Measurements from ENCODE around the gene MAPK8IP1. TPM values are rescaled to one million over a fixed set of nuclear protein-coding genes. Genes with fewer than 3 reads are reported as not detected.
"Not testable (repeated sequence)": the region's sequence is repeated elsewhere in the genome, so short reads cannot be mapped to it uniquely, and the experiment has no call there.

Gene MAPK8IP1
- total RNA-seq, 1 experiment from 2014 or later, result not detected

GRCh38 chr11:45899448-45900174, 14.2 kb downstream of the MAPK8IP1 start:
- no peaks in the 10 kb centered on the region for H4K20me1 ChIP-seq (ENCODE audit: insufficient read depth, low read depth, low read length)
- H3K4me2 ChIP-seq (ENCODE audit: low read depth, low read length, poor library complexity, severe bottlenecking), result no peak overlapping the region
- no peak overlapping the region for H3K4me3 ChIP-seq (ENCODE audit: low read length)
- no peaks in the 10 kb centered on the region for H3K36me3 ChIP-seq (ENCODE audit: insufficient read depth, low read length)
- H2AFZ ChIP-seq (ENCODE audit: low read length), result no peak overlapping the region
- H3K79me2 ChIP-seq (ENCODE audit: low read length), result no peaks in the 10 kb centered on the region
- no peaks in the 10 kb centered on the region for H3K27me3 ChIP-seq (ENCODE audit: low read length)
- no peak for DNase-seq
- H3K9me3 ChIP-seq (ENCODE audit: low read length), result no peaks in the 10 kb centered on the region
- no peaks in the 10 kb centered on the region for H3K9me2 ChIP-seq (replicated peaks; ENCODE audit: insufficient read depth, low read length)
- H3K27ac ChIP-seq (ENCODE audit: low read length), result no peak overlapping the region
- no peak overlapping the region for H3K9ac ChIP-seq (ENCODE audit: low read length)
- no peaks in the 10 kb centered on the region for H3K4me1 ChIP-seq (ENCODE audit: low read length)

GRCh38 chr11:45900175-45900800, 14.8 kb downstream of the MAPK8IP1 start:
- H3K27ac ChIP-seq (ENCODE audit: low read length); H4K20me1 ChIP-seq (ENCODE audit: insufficient read depth, low read depth, low read length); H3K9ac ChIP-seq (ENCODE audit: low read length); H3K79me2 ChIP-seq (ENCODE audit: low read length); H3K9me2 ChIP-seq (replicated peaks; ENCODE audit: insufficient read depth, low read length); H3K4me1 ChIP-seq (ENCODE audit: low read length); DNase-seq; H3K36me3 ChIP-seq (ENCODE audit: insufficient read depth, low read length); H3K9me3 ChIP-seq (ENCODE audit: low read length); H3K4me2 ChIP-seq (ENCODE audit: low read depth, low read length, poor library complexity, severe bottlenecking); H3K27me3 ChIP-seq (ENCODE audit: low read length); H3K4me3 ChIP-seq (ENCODE audit: low read length); H2AFZ ChIP-seq (ENCODE audit: low read length): not testable (repeated sequence)

DNA sequence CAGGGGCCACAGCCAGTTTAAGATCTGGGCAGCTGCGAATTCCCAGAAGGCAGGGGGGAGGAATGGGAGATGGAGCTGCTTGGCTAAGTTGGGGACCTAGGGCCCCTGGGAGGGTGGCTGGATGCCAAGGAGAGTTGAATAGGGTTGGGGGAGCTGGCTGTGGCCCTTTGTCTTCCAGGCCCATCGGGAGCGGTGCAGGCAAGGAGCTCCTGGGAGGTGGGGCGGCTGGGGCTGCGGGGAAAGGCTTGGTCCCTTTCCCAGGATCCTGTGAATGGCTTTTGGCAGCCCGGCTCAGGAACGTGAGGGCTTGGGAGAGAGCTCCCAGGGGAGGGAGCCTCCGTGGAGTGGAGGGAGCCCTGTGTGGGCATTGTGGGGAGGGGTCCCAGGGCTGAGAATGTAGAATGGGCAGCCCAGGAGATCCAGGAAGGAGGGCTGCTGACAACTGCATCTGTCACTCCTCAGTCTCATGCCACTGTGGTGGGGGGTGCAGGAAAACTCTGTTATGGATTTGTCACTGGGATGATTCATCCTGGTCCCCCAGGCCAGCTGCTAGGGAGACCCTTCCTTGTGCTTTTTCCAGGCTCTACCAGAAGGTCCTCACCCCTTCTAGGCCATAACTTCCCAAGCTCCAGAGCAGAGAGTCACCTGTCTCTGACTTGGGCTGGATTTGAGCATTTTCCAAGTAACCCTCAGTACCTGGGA, 15.6 kb downstream of the MAPK8IP1 start:
- Histone ChIP-seq H3K4me3 (ENCODE audit: low read length) (no peak overlapping the region), H3K4me2 (ENCODE audit: low read depth, low read length, poor library complexity, severe bottlenecking) (no peak overlapping the region), H3K36me3 (ENCODE audit: insufficient read depth, low read length) (no peaks in the 10 kb centered on the region), H3K9me3 (ENCODE audit: low read length) (no peaks in the 10 kb centered on the region), H3K4me1 (ENCODE audit: low read length) (no peaks in the 10 kb centered on the region), H3K27ac (ENCODE audit: low read length) (no peak overlapping the region), H3K9ac (ENCODE audit: low read length) (no peak overlapping the region), H3K79me2 (ENCODE audit: low read length) (no peaks in the 10 kb centered on the region), H3K9me2 (replicated peaks; ENCODE audit: insufficient read depth, low read length) (no peaks in the 10 kb centered on the region), H4K20me1 (ENCODE audit: insufficient read depth, low read depth, low read length) (no peaks in the 10 kb centered on the region), H2AFZ (ENCODE audit: low read length) (no peak overlapping the region), H3K27me3 (ENCODE audit: low read length) (no peaks in the 10 kb centered on the region)
- DNase-seq, result no peak

DNA sequence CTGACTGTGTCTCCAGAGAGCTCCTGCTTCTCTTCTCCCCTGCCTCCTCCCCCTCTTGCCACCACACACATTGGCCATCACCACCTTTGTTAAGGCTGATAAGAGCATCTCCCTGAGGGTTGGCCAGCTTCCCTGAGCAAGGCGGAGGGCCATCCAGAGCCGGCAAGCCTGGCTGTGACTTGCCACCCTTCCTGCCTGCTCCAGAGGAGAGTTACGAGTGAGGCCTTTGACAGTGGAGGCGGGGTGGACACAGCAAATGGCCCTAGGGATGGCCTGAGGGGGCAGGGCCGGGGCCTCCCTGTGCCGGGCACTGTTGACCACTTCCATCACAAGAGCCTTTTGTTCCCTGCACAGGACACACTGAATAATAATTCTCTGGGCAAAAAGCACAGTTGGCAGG, 16.2 kb downstream of the MAPK8IP1 start:
- Histone ChIP-seq H4K20me1 (ENCODE audit: insufficient read depth, low read depth, low read length) (no peaks in the 10 kb centered on the region), H3K27ac (ENCODE audit: low read length) (no peak overlapping the region), H3K9me3 (ENCODE audit: low read length) (no peaks in the 10 kb centered on the region), H3K9me2 (replicated peaks; ENCODE audit: insufficient read depth, low read length) (no peaks in the 10 kb centered on the region), H3K4me3 (ENCODE audit: low read length) (no peak overlapping the region), H3K36me3 (ENCODE audit: insufficient read depth, low read length) (no peaks in the 10 kb centered on the region), H2AFZ (ENCODE audit: low read length) (no peak overlapping the region), H3K79me2 (ENCODE audit: low read length) (no peaks in the 10 kb centered on the region), H3K9ac (ENCODE audit: low read length) (no peak overlapping the region), H3K4me2 (ENCODE audit: low read depth, low read length, poor library complexity, severe bottlenecking) (no peak overlapping the region), H3K4me1 (ENCODE audit: low read length) (no peaks in the 10 kb centered on the region), H3K27me3 (ENCODE audit: low read length) (no peaks in the 10 kb centered on the region)
- no peak for DNase-seq

DNA sequence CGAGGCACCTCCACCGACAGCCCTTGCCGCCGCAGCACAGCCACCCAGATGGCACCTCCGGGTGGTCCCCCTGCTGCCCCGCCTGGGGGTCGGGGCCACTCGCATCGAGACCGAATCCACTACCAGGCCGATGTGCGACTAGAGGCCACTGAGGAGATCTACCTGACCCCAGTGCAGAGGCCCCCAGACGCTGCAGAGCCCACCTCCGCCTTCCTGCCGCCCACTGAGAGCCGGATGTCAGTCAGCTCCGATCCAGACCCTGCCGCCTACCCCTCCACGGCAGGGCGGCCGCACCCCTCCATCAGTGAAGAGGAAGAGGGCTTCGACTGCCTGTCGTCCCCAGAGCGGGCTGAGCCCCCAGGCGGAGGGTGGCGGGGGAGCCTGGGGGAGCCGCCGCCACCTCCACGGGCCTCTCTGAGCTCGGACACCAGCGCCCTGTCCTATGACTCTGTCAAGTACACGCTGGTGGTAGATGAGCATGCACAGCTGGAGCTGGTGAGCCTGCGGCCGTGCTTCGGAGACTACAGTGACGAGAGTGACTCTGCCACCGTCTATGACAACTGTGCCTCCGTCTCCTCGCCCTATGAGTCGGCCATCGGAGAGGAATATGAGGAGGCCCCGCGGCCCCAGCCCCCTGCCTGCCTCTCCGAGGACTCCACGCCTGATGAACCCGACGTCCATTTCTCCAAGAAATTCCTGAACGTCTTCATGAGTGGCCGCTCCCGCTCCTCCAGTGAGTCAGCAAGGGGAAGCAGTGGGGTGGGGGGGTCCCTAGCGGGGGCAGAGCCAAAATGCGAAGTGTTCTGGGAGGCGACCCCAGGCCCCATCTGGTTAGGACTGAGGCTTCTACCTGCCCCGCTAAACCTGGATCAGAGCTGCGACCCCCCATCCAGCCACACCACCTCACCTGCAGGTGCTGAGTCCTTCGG, 17.3 kb downstream of the MAPK8IP1 start:
- Histone ChIP-seq H3K79me2 (ENCODE audit: low read length) (no peaks in the 10 kb centered on the region), H3K9me2 (replicated peaks; ENCODE audit: insufficient read depth, low read length) (no peaks in the 10 kb centered on the region), H3K9me3 (ENCODE audit: low read length) (no peaks in the 10 kb centered on the region), H3K4me3 (ENCODE audit: low read length) (no peak overlapping the region), H4K20me1 (ENCODE audit: insufficient read depth, low read depth, low read length) (no peaks in the 10 kb centered on the region), H3K4me2 (ENCODE audit: low read depth, low read length, poor library complexity, severe bottlenecking) (no peak overlapping the region), H3K36me3 (ENCODE audit: insufficient read depth, low read length) (no peaks in the 10 kb centered on the region), H3K4me1 (ENCODE audit: low read length) (no peaks in the 10 kb centered on the region), H3K9ac (ENCODE audit: low read length) (no peak overlapping the region), H2AFZ (ENCODE audit: low read length) (no peak overlapping the region), H3K27me3 (ENCODE audit: low read length) (no peaks in the 10 kb centered on the region), H3K27ac (ENCODE audit: low read length) (no peak overlapping the region)
- no peak for DNase-seq

DNA sequence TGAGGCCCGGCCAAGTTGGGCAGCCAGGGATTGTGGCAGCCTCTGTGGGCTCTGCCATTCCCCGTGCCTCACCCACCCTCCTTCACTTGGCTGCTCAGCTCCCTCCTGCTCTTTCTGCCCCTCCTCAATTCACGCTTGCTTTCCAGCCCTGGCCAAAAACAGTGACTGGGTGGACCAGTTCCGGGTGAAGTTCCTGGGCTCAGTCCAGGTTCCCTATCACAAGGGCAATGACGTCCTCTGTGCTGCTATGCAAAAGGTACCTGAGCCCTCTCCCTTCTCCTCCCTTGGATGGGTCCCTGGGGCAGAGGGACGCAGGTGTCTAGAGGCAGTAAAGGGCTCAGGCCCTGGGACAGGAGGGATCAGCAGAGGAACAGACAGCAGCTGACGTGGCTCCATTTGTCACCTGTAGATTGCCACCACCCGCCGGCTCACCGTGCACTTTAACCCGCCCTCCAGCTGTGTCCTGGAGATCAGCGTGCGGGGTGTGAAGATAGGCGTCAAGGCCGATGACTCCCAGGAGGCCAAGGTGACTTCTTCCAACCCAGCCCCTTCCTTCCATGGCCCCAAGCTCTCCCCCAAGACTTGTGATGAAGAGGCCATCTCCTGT, 19.0 kb downstream of the MAPK8IP1 start:
- Histone ChIP-seq H3K4me1 (ENCODE audit: low read length) (no peaks in the 10 kb centered on the region), H3K79me2 (ENCODE audit: low read length) (no peaks in the 10 kb centered on the region)

DNA sequence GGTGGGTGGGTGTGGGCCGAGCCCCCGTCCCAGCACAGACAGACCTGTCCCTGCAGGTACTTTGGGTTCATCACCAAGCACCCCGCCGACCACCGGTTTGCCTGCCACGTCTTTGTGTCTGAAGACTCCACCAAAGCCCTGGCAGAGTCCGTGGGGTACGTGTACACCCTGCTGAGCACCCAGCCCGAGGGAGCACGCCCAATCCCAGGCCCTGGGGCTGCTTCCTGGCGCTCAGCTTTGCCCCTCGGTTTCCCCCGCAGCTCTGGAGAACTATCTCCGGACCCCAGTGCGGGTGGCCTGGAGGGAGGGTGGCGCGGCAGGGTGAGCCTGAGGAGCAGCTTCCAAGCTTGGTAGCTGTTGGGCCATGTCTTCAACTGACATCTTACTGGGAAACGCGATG, 19.6 kb downstream of the MAPK8IP1 start:
- Histone ChIP-seq H3K79me2 (ENCODE audit: low read length) (no peaks in the 10 kb centered on the region), H3K9me2 (replicated peaks; ENCODE audit: insufficient read depth, low read length) (no peaks in the 10 kb centered on the region), H3K4me1 (ENCODE audit: low read length) (no peaks in the 10 kb centered on the region), H3K4me3 (ENCODE audit: low read length) (no peak overlapping the region), H3K36me3 (ENCODE audit: insufficient read depth, low read length) (no peaks in the 10 kb centered on the region), H3K27me3 (ENCODE audit: low read length) (no peaks in the 10 kb centered on the region), H4K20me1 (ENCODE audit: insufficient read depth, low read depth, low read length) (peaks cover 6% of the 10 kb centered on the region; the same call in 1 of the 2 replicates), H3K4me2 (ENCODE audit: low read depth, low read length, poor library complexity, severe bottlenecking) (no peak overlapping the region), H2AFZ (ENCODE audit: low read length) (no peak overlapping the region), H3K9ac (ENCODE audit: low read length) (no peak overlapping the region), H3K9me3 (ENCODE audit: low read length) (no peaks in the 10 kb centered on the region), H3K27ac (ENCODE audit: low read length) (no peak overlapping the region)
- no peak for DNase-seq

More for the DNA sequence above, 19.0 kb downstream of the MAPK8IP1 start:
- H3K27ac ChIP-seq (ENCODE audit: low read length), result no peak overlapping the region
- no peak overlapping the region for H3K4me3 ChIP-seq (ENCODE audit: low read length)
- H3K36me3 ChIP-seq (ENCODE audit: insufficient read depth, low read length), result no peaks in the 10 kb centered on the region
- H3K9ac ChIP-seq (ENCODE audit: low read length), result no peak overlapping the region
- no peaks in the 10 kb centered on the region for H3K9me2 ChIP-seq (replicated peaks; ENCODE audit: insufficient read depth, low read length)
- DNase-seq, result no peak
- H2AFZ ChIP-seq (ENCODE audit: low read length), result no peak overlapping the region
- no peak overlapping the region for H3K4me2 ChIP-seq (ENCODE audit: low read depth, low read length, poor library complexity, severe bottlenecking)
- H3K9me3 ChIP-seq (ENCODE audit: low read length), result no peaks in the 10 kb centered on the region
- peaks cover 6% of the 10 kb centered on the region; the same call in 1 of the 2 replicates for H4K20me1 ChIP-seq (ENCODE audit: insufficient read depth, low read depth, low read length)
- H3K27me3 ChIP-seq (ENCODE audit: low read length), result no peaks in the 10 kb centered on the region

Measured in Karpas-422 (cell line).